OCI-LY3 (cell line): ENCODE data around the gene GRIN3A.
"Not testable (repeated sequence)": the region's sequence is repeated elsewhere in the genome, so short reads cannot be mapped to it uniquely, and the experiment has no call there.

Source experiments
- H2AFZ ChIP-seq: fragments of 200-600, 300-600 bp; shearing (Covaris generic); 2 replicates; pipeline ENCODE4 v1.6.0; 2014; ENCODE audit warnings: antibody characterized with exemption, low read depth, low read length
- H3K27ac ChIP-seq: fragments of 200-600, 300-600 bp; sonication (generic); 2 replicates; pipeline ENCODE4 v1.5.1; 2014; ENCODE audit warnings: mild to moderate bottlenecking, low read length, moderate library complexity, mixed read lengths
- H3K27me3 ChIP-seq: fragments of 200-600, 300-600 bp; sonication (generic); 2 replicates; pipeline ENCODE4 v1.6.1; 2014; ENCODE audit warnings: low read depth, low read length, mixed read lengths
- H3K36me3 ChIP-seq: fragments of 200-600, 300-600 bp; sonication (generic); replicated peaks from 2 replicates; pipeline ENCODE3; 2014; ENCODE audit warnings: low read depth, low read length, mixed read lengths
- H3K4me1 ChIP-seq: fragments of 300-600, 200-600 bp; sonication (generic); 2 replicates; pipeline ENCODE4 v1.6.1; 2014; ENCODE audit warnings: low read length, mixed read lengths
- H3K4me2 ChIP-seq: fragments of 200-600, 300-600 bp; sonication (generic); 2 replicates; pipeline ENCODE4 v1.6.1; 2014; ENCODE audit warnings: low read length, mixed read lengths
- H3K4me3 ChIP-seq: fragments of 300-600, 200-600 bp; sonication (generic); 2 replicates; pipeline ENCODE4 v1.5.1; 2014; ENCODE audit warnings: antibody characterized with exemption, mild to moderate bottlenecking, low read length, moderate library complexity
- H3K79me2 ChIP-seq: fragments of 300-600, 200-600 bp; shearing (Covaris generic); 2 replicates; pipeline ENCODE4 v1.6.1; 2014; ENCODE audit warnings: mild to moderate bottlenecking, low read length, mixed read lengths
- H3K9ac ChIP-seq: fragments of 300-600, 200-600 bp; shearing (Covaris generic); 2 replicates; pipeline ENCODE4 v1.6.0; 2014; ENCODE audit warnings: mild to moderate bottlenecking, low read length, moderate library complexity
- H3K9me3 ChIP-seq: fragments of 200-600, 300-600 bp; shearing (Covaris generic); 2 replicates; pipeline ENCODE4 v1.6.1; 2014; ENCODE audit warnings: low read length, mixed read lengths; ENCODE audit not compliant: insufficient read depth
- H4K20me1 ChIP-seq: fragments of 200-600, 300-600 bp; sonication (generic); 2 replicates; pipeline ENCODE4 v1.6.1; 2016; ENCODE audit warnings: low read length, mixed read lengths; ENCODE audit not compliant: insufficient read depth
- EZH2phosphoT487 ChIP-seq: fragments of 200-600 bp; shearing (Covaris generic); IDR thresholded peaks from 2 replicates; pipeline ENCODE4 v1.6.1; 2018; ENCODE audit warnings: antibody characterized with exemption, mixed run types, low read depth
- TF ChIP-seq, protein P1 (sequence below): fragments of 200-600, 300-600 bp; sonication (generic); IDR thresholded peaks from 2 replicates; pipeline ENCODE4 v1.5.1; 2014; ENCODE audit warnings: antibody characterized with exemption, low read length, low read depth

The GRIN3A gene

DNA sequence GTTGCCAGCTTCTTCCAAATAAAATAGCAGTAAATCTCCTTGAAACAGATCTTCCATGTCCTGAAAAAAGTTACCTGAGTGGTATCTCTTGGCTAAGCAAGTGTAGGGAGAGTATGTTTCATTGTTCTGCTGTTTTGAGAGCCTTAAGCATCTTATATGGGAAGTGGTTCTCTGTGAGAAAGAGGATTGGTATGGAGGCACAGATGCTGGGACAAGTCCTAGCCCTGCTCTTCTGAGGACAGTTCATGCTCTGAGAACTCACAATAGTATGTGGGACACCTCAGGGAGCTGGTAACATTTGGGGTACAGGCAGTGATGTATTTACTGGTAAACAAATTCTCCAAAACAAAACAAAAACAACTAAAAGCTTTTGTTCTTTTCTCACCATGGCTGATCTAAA lies 145.7 kb downstream of the GRIN3A start:
- H2AFZ ChIP-seq: no peak overlapping the region
- H4K20me1 ChIP-seq: no peaks in the 10 kb centered on the region
- H3K4me3 ChIP-seq: no peak overlapping the region
- no peaks in the 10 kb centered on the region for H3K27me3 ChIP-seq
- H3K4me2 ChIP-seq: no peak overlapping the region
- H3K4me1 ChIP-seq: peaks cover 12% of the 10 kb centered on the region
- no peaks in the 10 kb centered on the region for H3K79me2 ChIP-seq
- no peak overlapping the region for H3K9ac ChIP-seq
- H3K27ac ChIP-seq: no peak overlapping the region
- no peak for TF ChIP-seq EZH2phosphoT487
- TF ChIP-seq, protein P1, sequence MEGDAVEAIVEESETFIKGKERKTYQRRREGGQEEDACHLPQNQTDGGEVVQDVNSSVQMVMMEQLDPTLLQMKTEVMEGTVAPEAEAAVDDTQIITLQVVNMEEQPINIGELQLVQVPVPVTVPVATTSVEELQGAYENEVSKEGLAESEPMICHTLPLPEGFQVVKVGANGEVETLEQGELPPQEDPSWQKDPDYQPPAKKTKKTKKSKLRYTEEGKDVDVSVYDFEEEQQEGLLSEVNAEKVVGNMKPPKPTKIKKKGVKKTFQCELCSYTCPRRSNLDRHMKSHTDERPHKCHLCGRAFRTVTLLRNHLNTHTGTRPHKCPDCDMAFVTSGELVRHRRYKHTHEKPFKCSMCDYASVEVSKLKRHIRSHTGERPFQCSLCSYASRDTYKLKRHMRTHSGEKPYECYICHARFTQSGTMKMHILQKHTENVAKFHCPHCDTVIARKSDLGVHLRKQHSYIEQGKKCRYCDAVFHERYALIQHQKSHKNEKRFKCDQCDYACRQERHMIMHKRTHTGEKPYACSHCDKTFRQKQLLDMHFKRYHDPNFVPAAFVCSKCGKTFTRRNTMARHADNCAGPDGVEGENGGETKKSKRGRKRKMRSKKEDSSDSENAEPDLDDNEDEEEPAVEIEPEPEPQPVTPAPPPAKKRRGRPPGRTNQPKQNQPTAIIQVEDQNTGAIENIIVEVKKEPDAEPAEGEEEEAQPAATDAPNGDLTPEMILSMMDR: no peak
- no peaks in the 10 kb centered on the region for H3K36me3 ChIP-seq
- no peaks in the 10 kb centered on the region for H3K9me3 ChIP-seq

DNA sequence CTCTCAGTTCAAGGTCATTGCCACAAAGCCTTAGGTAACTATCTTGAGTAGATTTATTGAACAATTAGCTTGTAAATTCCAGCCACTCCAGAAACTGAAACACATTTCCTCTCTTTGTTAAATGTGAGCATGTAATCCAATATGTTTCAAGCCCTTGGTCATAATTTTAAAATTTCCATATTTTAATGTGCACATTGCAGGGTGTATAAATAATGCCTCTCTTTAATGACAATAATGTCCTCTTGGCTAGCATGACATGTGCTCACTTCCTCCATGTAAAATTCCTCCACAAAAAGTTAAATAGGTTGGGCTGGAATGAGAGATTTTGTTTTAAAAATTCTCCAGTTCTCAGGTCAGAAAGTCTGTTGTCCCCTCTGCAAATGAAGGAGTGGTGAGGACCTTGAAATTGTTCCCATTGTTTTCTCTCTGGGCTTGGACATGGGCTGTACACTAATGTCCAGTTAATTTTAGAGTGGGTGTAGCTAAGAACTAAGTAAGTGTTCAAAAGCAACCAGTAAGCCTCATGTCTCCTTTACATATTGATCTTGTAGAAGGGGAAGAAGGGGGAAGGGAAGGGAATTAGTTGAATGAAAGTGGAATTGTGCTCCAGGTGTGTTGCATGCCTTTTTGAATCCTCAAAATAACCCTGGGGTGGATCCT lies 146.5 kb downstream of the GRIN3A start:
- Histone ChIP-seq H3K36me3 (no peaks in the 10 kb centered on the region), H3K27me3 (no peaks in the 10 kb centered on the region), H3K27ac (no peak overlapping the region), H3K79me2 (no peaks in the 10 kb centered on the region), H3K9ac (no peak overlapping the region), H3K9me3 (no peaks in the 10 kb centered on the region), H3K4me3 (no peak overlapping the region), H2AFZ (no peak overlapping the region), H3K4me1 (peaks cover 13% of the 10 kb centered on the region), H4K20me1 (no peaks in the 10 kb centered on the region), H3K4me2 (no peak overlapping the region)
- TF ChIP-seq, protein P1: no peak
- TF ChIP-seq EZH2phosphoT487: no peak

DNA sequence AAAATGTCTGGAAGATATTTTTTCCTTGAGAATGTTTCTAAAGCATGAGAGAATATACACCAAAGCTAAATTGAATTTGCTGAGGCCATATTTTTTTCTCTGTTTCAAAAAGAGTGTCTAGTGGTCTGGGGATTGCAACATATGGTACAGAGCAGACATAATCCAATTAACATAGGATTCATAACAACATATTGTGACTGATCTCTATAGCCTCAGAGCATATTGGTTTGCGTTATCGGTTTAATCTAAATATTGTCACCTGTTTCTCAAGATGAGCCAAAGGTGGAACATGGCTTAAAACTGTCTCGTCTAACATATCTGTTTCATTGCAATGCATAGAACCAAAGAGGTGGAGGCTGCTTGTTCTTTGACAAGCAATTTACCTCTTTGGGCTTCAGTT lies 147.5 kb downstream of the GRIN3A start:
- Histone ChIP-seq H3K9ac (no peak overlapping the region), H3K4me1 (peaks cover 23% of the 10 kb centered on the region), H2AFZ (no peak overlapping the region), H3K27ac (no peak overlapping the region), H3K79me2 (no peaks in the 10 kb centered on the region), H3K4me2 (no peak overlapping the region), H3K36me3 (no peaks in the 10 kb centered on the region), H4K20me1 (no peaks in the 10 kb centered on the region), H3K9me3 (no peaks in the 10 kb centered on the region), H3K4me3 (no peak overlapping the region), H3K27me3 (no peaks in the 10 kb centered on the region)
- TF ChIP-seq, protein P1: no peak
- TF ChIP-seq EZH2phosphoT487: no peak

DNA sequence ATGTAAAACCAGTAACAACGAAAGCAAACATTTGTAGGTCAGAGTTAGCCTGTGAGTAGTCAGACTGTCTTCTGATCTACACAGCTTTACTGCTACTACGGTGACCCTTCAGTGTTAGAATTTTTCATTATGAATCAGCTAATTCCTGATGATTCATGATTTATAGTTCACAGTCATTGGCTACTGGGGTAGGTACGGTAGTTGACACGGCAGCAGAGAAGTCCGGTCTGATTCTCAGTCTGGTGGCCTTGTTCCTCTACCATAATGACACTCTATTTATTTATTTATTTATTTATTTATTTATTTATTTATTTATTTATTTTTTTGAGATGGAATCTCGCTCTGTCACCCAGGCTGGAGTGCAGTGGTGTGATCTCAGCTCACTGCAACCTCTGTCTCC lies 148.4 kb downstream of the GRIN3A start:
- not testable (repeated sequence) for H3K9me3 ChIP-seq, H3K9ac ChIP-seq, H3K36me3 ChIP-seq, H4K20me1 ChIP-seq, H3K4me2 ChIP-seq, H3K4me3 ChIP-seq, H2AFZ ChIP-seq, H3K79me2 ChIP-seq, H3K27ac ChIP-seq, H3K27me3 ChIP-seq
- peaks cover 26% of the 10 kb centered on the region for H3K4me1 ChIP-seq
